NB4 (cell line): ENCODE measurements around the gene USP3.

Experiments
- CTCF ChIP-seq: IDR thresholded peaks from one replicate; pipeline ENCODE4 v1.5.1; 2012; ENCODE audit warnings: low read depth, low read length
- MAX ChIP-seq: IDR thresholded peaks from 2 replicates; pipeline ENCODE4 v1.6.1; 2011; ENCODE audit warnings: low read depth, low read length
- POLR2A ChIP-seq: IDR thresholded peaks from 2 replicates; pipeline ENCODE4 v1.6.1; 2011; ENCODE audit warnings: mild to moderate bottlenecking; ENCODE audit not compliant: insufficient read length; ENCODE audit errors: extremely low read depth

DNA sequence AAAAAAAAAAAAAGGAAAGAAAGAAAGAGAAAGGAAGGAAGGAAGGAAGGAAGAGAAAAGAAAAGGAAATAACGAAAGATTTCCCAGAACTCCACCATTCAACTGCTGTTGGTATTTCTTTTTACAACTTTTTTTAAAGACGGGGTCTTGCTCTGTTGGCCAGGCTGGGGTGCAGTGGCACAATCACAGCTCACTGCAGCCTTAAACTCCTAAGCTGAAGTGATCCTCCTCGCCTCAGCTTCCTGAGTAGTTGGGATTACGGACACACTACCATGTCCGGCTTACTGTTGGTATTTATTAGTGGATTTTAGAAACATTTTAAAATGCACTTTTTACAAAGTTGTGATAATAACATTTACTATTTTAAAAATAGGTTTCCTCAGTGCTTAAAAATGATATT is 15.0 kb upstream of the USP3 start:
- TF ChIP-seq CTCF (no peak), MAX (no peak), POLR2A (no peak)
